ENCODE results near the gene PIP. TPM values are rescaled to one million over a fixed set of nuclear protein-coding genes. Genes with fewer than 3 reads are reported as not detected.
"Not testable (repeated sequence)": the region's sequence is repeated elsewhere in the genome, so short reads cannot be mapped to it uniquely, and the experiment has no call there.

PIP gene
- total and polyA plus RNA-seq, 10 donors = not detected

- no peak overlapping the region for H3K27ac ChIP-seq
- TF ChIP-seq POLR2A (IDR thresholded peaks at IDR 0.05) (no peak), CTCF (IDR thresholded peaks at IDR 0.05 in 8 of 11, conservative IDR thresholded peaks at IDR 0.05 in 3 of 11) (no peak), POLR2AphosphoS5 (IDR thresholded peaks at IDR 0.05) (no peak)
- no peaks in the 10 kb centered on the region for H3K4me1 ChIP-seq
- no peaks in the 10 kb centered on the region for H3K36me3 ChIP-seq
- no peak for DNase-seq
- no peak overlapping the region for H3K4me3 ChIP-seq
- H3K27me3 ChIP-seq (replicated peaks in 1 of 7) = no peaks in the 10 kb centered on the region
- intact Hi-C loops (cut with DNase I; ENCODE audit: low total_unique reads) = no loop called here
- H3K9me3 ChIP-seq = peaks cover 2 to 69% (median 55%) of the 10 kb centered on the region in 8 donors
Measured at GRCh38 chr7:143104759-143105158, 27.1 kb upstream of the PIP start.

- H3K4me1 ChIP-seq; intact Hi-C loops (cut with DNase I; ENCODE audit: low total_unique reads); DNase-seq; H3K4me3 ChIP-seq; H3K36me3 ChIP-seq; H3K27ac ChIP-seq; H3K27me3 ChIP-seq (replicated peaks in 1 of 7): not testable (repeated sequence)
- H3K9me3 ChIP-seq = peaks cover 0 to 63% (median 32%) of the 10 kb centered on the region in 8 donors
- 84 to 98% (median 96%) methylated on average over 3 of the region's 3 CpGs for WGBS, 5 donors
Measured at GRCh38 chr7:143108019-143108418, 23.9 kb upstream of the PIP start.

- Histone ChIP-seq H3K27me3 (replicated peaks in 1 of 7) (no peaks in the 10 kb centered on the region), H3K4me1 (no peaks in the 10 kb centered on the region)
Measured at GRCh38 chr7:143117395-143117794, 14.5 kb upstream of the PIP start.

GRCh38 chr7:143120691-143121405 is 11.0 kb upstream of the PIP start:
- no peak overlapping the region for H3K27ac ChIP-seq
- WGBS, 5 donors = 62 to 68% (median 64%) methylated on average over 3 of the region's 3 CpGs
- no peaks in the 10 kb centered on the region for H3K36me3 ChIP-seq
- intact Hi-C loops (cut with DNase I; ENCODE audit: low total_unique reads) = no loop called here
- no peak for DNase-seq
- H3K9me3 ChIP-seq = peaks cover 0 to 67% (median 55%) of the 10 kb centered on the region in 8 donors
- peaks cover 0 to under 1% (median 0%) of the 10 kb centered on the region in 6 donors for H3K4me1 ChIP-seq
- H3K27me3 ChIP-seq (replicated peaks in 1 of 7) = no peaks in the 10 kb centered on the region
- no peak overlapping the region for H3K4me3 ChIP-seq
- TF ChIP-seq CTCF (IDR thresholded peaks at IDR 0.05 in 8 of 11, conservative IDR thresholded peaks at IDR 0.05 in 3 of 11) = no peak
- TF ChIP-seq POLR2A (IDR thresholded peaks at IDR 0.05) = no peak
- no peak for TF ChIP-seq POLR2AphosphoS5 (IDR thresholded peaks at IDR 0.05)

More at GRCh38 chr7:143117395-143117794, 14.5 kb upstream of the PIP start:
- H3K27ac ChIP-seq = no peak overlapping the region
- H3K4me3 ChIP-seq = no peak overlapping the region
- DNase-seq = no peak
- intact Hi-C loops (cut with DNase I; ENCODE audit: low total_unique reads) = no loop called here
- peaks cover 0 to 65% (median 44%) of the 10 kb centered on the region in 8 donors for H3K9me3 ChIP-seq
- TF ChIP-seq POLR2A (IDR thresholded peaks at IDR 0.05) (no peak), CTCF (IDR thresholded peaks at IDR 0.05 in 8 of 11, conservative IDR thresholded peaks at IDR 0.05 in 3 of 11) (no peak), POLR2AphosphoS5 (IDR thresholded peaks at IDR 0.05) (no peak)
- H3K36me3 ChIP-seq = no peaks in the 10 kb centered on the region
- 79 to 91% (median 86%) methylated on average over 3 of the region's 3 CpGs for WGBS, 5 donors

GRCh38 chr7:143123326-143123725 is 8.6 kb upstream of the PIP start:
- H3K27ac ChIP-seq; H3K36me3 ChIP-seq; DNase-seq; H3K4me1 ChIP-seq; intact Hi-C loops (cut with DNase I; ENCODE audit: low total_unique reads); H3K4me3 ChIP-seq; H3K27me3 ChIP-seq (replicated peaks in 1 of 7): not testable (repeated sequence)
- H3K9me3 ChIP-seq = peaks cover 0 to 50% (median 44%) of the 10 kb centered on the region in 8 donors
- 90 to 96% (median 94%) methylated on average over 9 of the region's 9 CpGs for WGBS, 5 donors
